ENCODE results near the gene GAREM1.
"Not testable (repeated sequence)": the region's sequence is repeated elsewhere in the genome, so short reads cannot be mapped to it uniquely, and the experiment has no call there.

Gene GAREM1

DNA sequence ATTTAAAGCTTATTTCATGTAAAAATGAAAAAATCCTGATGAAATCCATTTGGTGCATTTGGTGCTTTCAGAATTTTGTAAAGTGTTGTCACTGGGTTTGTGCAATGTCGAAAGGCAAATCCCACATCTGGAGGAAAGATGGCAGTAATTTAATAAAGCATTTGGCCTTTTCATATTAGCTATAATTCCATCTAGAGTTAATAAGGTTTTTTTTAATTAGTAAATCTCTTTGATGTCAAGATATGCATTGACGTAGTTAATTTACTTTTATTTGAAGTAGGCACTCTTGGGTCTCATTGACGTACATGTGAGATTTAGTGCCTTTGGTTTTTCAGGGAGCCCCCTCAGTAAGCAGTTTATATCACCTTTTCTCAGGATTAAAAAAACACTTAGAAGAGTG is 12.3 kb upstream of the GAREM1 start:
- no peak for DNase-seq
- TF ChIP-seq, protein P1, sequence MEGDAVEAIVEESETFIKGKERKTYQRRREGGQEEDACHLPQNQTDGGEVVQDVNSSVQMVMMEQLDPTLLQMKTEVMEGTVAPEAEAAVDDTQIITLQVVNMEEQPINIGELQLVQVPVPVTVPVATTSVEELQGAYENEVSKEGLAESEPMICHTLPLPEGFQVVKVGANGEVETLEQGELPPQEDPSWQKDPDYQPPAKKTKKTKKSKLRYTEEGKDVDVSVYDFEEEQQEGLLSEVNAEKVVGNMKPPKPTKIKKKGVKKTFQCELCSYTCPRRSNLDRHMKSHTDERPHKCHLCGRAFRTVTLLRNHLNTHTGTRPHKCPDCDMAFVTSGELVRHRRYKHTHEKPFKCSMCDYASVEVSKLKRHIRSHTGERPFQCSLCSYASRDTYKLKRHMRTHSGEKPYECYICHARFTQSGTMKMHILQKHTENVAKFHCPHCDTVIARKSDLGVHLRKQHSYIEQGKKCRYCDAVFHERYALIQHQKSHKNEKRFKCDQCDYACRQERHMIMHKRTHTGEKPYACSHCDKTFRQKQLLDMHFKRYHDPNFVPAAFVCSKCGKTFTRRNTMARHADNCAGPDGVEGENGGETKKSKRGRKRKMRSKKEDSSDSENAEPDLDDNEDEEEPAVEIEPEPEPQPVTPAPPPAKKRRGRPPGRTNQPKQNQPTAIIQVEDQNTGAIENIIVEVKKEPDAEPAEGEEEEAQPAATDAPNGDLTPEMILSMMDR (IDR thresholded peaks at IDR 0.05), result no peak
- intact Hi-C loops (cut with DNase I; ENCODE audit: low total_unique reads), result no loop called here
- Histone ChIP-seq H3K4me3 (no peak overlapping the region), H3K9me3 (no peaks in the 10 kb centered on the region), H3K36me3 (no peaks in the 10 kb centered on the region), H3K4me1 (no peaks in the 10 kb centered on the region), H3K27me3 (peaks cover 0 to 2% of the 10 kb centered on the region in 2 donors), H3K27ac (no peak overlapping the region)

DNA sequence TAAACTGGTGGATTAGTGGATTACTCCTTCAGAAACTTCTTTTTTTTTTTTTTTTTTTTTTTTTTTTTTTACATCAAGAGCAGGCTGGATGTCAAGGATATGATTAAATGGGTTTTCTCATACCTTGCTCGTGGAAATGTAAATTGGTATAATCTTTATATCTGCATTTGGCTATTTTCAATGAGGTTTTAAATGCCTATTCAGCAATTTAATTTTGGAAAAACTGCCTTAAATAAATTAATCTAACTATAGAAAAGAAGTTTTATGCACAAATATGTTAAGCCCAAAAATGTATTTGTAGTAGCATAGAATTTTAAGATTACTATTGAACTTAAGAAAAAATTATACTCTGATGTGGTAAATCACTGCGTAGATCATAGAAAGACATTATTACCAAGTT is 11.4 kb upstream of the GAREM1 start:
- intact Hi-C loops (cut with DNase I; ENCODE audit: low total_unique reads), result no loop called here
- Histone ChIP-seq H3K27me3 (peaks cover 0 to 2% of the 10 kb centered on the region in 2 donors), H3K4me3 (no peak overlapping the region), H3K27ac (no peak overlapping the region), H3K36me3 (no peaks in the 10 kb centered on the region), H3K9me3 (no peaks in the 10 kb centered on the region), H3K4me1 (no peaks in the 10 kb centered on the region)
- no peak for DNase-seq
- TF ChIP-seq, protein P1 (IDR thresholded peaks at IDR 0.05), result no peak

DNA sequence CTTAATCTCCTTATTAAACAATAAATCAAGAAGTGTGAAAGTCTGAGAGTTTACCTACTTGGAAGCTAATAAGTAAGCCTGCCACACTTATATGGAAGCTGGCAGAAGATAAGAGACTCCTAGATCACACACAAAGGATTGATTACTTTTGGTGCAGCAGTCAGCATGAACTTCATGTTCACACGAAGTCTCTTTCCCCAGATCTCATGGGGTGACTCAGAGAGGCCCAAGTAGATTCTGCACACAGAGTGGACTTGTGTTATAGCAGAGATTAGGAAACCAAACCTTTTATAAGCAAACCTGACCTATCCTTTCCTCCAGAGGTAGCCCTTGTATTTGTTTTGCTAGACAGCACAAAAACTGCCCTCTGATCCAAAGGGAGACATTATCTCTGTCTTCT is 9.9 kb upstream of the GAREM1 start:
- TF ChIP-seq, protein P1 (IDR thresholded peaks at IDR 0.05), result no peak
- H3K36me3 ChIP-seq, result no peaks in the 10 kb centered on the region
- peaks cover 0 to 2% of the 10 kb centered on the region in 2 donors for H3K27me3 ChIP-seq
- intact Hi-C loops (cut with DNase I; ENCODE audit: low total_unique reads), result no loop called here
- no peak for DNase-seq
- H3K4me1 ChIP-seq, result no peaks in the 10 kb centered on the region
- H3K4me3 ChIP-seq, result no peak overlapping the region
- no peak overlapping the region for H3K27ac ChIP-seq
- H3K9me3 ChIP-seq, result no peaks in the 10 kb centered on the region

DNA sequence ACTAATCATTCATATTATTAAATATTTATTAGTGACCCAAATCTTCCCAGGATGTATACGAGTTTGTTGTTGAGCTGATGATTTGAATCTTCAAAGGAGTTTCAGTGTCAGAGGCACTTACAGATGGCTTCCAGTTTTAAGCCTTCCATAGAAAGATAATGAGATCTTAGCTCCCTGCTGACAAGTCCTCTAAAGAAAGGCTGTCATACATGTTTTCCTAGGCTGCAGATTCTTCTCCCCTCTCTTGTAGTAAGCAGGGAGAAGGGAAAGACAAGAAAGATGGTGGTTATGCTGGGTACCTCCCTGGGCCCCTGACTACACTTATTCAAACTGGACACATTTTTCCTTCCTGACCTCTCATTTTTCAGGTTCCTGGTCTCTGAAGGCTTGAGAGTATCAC is 8.1 kb upstream of the GAREM1 start:
- H3K27ac ChIP-seq, result no peak overlapping the region
- peaks cover 0 to 2% of the 10 kb centered on the region in 2 donors for H3K27me3 ChIP-seq
- no peaks in the 10 kb centered on the region for H3K36me3 ChIP-seq
- H3K9me3 ChIP-seq, result no peaks in the 10 kb centered on the region
- no peaks in the 10 kb centered on the region for H3K4me1 ChIP-seq
- no peak overlapping the region for H3K4me3 ChIP-seq
- TF ChIP-seq, protein P1 (IDR thresholded peaks at IDR 0.05), result no peak
- no peak for DNase-seq
- intact Hi-C loops (cut with DNase I; ENCODE audit: low total_unique reads), result loop anchor here (10.0 kb wide), 2 partner anchors 66 to 384 kb away; partner anchors contain the start of gene RNF138

DNA sequence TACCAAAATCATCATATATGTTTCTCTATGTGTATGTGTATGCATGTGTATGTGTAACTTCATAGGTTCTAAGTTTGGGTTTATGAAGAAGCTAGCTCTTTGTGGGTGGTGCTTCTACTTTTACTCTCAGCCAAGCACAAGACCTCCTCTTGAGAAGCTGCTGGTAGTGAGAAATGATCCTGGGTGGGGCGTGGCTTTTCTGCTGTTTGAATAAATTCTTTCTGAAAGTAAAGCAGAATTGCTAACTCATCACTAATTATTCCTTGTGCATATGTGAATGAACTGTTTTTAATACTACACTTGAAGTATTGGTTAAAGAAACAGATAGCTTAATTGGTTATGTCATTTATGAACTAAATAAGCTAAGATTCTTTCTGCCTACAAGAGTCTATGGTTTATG is 7.6 kb upstream of the GAREM1 start:
- H3K36me3 ChIP-seq, result no peaks in the 10 kb centered on the region
- no peaks in the 10 kb centered on the region for H3K9me3 ChIP-seq
- DNase-seq, result no peak
- no peak overlapping the region for H3K27ac ChIP-seq
- no peak overlapping the region for H3K4me3 ChIP-seq
- TF ChIP-seq, protein P1 (IDR thresholded peaks at IDR 0.05), result no peak
- peaks cover 0 to 2% of the 10 kb centered on the region in 2 donors for H3K27me3 ChIP-seq
- H3K4me1 ChIP-seq, result no peaks in the 10 kb centered on the region
- intact Hi-C loops (cut with DNase I; ENCODE audit: low total_unique reads), result loop anchor here (10.0 kb wide), 2 partner anchors 66 to 384 kb away; partner anchors contain the start of gene RNF138

DNA sequence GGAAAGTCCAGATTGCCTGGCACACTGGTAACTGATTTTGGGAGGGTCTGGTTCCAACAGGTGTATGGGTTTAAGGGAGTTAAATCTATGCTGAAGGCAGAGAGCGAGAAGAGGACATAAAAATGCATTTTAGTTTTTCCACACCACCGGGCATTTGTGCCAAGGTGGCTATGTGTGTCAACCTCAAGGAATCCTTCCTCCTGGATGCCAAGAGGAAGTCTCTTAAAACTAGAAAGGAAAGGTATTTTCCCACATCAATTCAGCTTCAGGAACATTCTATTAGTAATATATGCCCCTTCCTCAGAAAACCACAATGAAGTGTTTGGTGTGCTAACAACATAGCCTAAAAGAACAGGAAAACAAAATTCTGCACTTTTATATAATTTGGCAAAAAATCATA is 5.4 kb upstream of the GAREM1 start:
- Histone ChIP-seq H3K4me3 (no peak overlapping the region), H3K27ac (no peak overlapping the region), H3K36me3 (no peaks in the 10 kb centered on the region), H3K4me1 (peaks cover 0 to 9% (median 6%) of the 10 kb centered on the region in 4 donors), H3K9me3 (no peaks in the 10 kb centered on the region), H3K27me3 (peaks cover 0 to 2% of the 10 kb centered on the region in 2 donors)
- no peak for DNase-seq
- TF ChIP-seq, protein P1 (IDR thresholded peaks at IDR 0.05), result no peak
- intact Hi-C loops (cut with DNase I; ENCODE audit: low total_unique reads), result loop anchor here (10.0 kb wide), 2 partner anchors 69 to 381 kb away; partner anchors contain the start of gene RNF138

DNA sequence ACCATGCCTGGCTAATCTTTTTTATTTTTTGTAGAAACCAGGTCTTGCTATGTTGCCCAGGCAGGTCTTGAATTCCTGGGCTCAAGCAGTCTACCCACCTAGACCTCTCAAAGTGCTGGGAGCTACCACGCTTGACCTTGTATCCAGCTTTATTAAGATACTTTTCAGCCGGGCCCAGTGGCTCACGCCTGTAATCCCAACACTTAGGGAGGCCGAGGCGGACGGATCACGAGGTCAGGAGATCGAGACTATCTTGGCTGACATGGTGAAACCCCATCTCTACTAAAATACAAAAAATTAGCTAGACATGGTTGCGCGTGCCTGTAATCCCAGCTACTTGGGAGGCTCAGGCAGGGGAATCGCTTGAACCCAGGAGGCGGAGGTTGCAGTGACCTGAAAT is 4.4 kb upstream of the GAREM1 start:
- H3K4me1 ChIP-seq, H3K4me3 ChIP-seq, H3K9me3 ChIP-seq, H3K27me3 ChIP-seq, H3K36me3 ChIP-seq, H3K27ac ChIP-seq, DNase-seq: not testable (repeated sequence)
- intact Hi-C loops (cut with DNase I; ENCODE audit: low total_unique reads), result loop anchor here (10.0 kb wide), 2 partner anchors 70 to 380 kb away; partner anchors contain the start of gene RNF138

All from tibial artery (tissue), 4 donors.